ENCODE results near the gene COX7A2.

The COX7A2 gene

GRCh38 chr6:75196081-75196687, 47.4 kb downstream of the COX7A2 start:
- DNase-seq: no peak

GRCh38 chr6:75188221-75188925, 55.2 kb downstream of the COX7A2 start:
- no peak for DNase-seq

Data from SIG-M5 (cell line).